ENCODE data around the gene CYTH4. TPM values are rescaled to one million over a fixed set of nuclear protein-coding genes. Genes with fewer than 3 reads are reported as not detected.

Gene CYTH4
- total RNA-seq, 2 experiments from 2014 or later, result 97.8 to 123 TPM

DNA sequence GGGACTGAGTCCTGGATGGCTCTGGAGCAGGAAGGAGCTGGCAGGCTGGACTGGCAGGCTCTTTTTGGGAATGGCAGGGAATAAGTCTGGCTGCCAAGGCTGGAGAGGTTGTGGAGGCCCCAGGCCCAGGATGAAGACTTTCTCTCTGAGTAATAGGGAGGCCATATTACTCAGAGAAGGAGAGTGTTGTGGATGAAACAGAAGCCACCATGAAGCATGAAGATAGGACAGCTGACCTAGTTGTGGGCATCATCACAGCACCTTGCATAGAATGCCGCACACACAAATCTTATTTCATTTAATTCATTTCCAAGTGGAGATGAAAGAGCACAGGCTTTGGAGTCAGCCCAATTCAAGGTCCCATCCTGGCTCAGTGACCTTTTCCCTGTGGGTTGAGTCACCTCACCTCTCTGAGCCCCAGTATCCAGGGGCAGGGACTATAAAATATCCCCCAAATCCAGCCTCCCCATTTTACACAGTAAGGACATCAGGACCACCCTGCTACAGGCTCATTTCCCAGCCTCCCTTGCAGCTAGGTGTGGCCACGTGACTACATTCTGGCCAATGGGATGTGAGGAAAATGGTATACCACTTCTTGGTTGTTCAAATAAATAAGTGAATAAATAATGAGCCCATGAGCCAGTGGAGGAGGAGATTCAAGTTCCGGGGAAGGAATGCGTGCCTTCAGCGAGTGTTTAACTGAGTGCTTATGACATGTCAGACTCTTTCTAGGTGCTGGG lies 9.4 kb downstream of the CYTH4 start:
- Mint-ChIP-seq H3K9me3 (ENCODE audit: low read depth) (no peaks in the 10 kb centered on the region), H3K4me1 (peaks cover 62% of the 10 kb centered on the region), H3K4me3 (no peak overlapping the region), H3K27ac (no peak overlapping the region), H3K27me3 (no peaks in the 10 kb centered on the region), H3K36me3 (peaks cover 76% of the 10 kb centered on the region)
- DNase-seq (no peak), ATAC-seq (no peak)
- CTCF ChIA-PET, result no interaction called here

DNA sequence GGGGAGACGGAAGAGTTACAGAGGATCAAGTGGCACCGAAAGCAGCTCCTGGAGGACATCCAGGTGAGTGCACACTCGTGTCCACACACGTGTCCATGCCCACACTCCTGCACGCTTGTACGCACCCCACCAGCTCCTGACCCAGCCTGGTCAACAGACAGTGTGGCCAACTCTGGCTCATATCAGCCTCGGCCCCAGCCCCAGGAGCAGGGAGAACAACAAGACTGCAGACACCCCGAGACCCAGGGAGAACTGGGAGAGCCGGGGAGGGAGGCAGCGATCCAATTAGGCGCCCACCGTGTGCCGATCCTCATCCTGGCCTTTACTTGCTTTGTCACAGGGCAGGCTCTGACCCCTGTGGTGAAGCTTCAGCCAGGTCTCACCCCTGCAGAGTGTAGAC lies 10.3 kb downstream of the CYTH4 start:
- Mint-ChIP-seq H3K9me3 (ENCODE audit: low read depth) (no peaks in the 10 kb centered on the region), H3K27me3 (no peaks in the 10 kb centered on the region), H3K36me3 (peaks cover 74% of the 10 kb centered on the region), H3K4me3 (no peak overlapping the region), H3K4me1 (peaks cover 57% of the 10 kb centered on the region), H3K27ac (no peak overlapping the region)
- ATAC-seq (no peak), DNase-seq (no peak)
- CTCF ChIA-PET, result no interaction called here

DNA sequence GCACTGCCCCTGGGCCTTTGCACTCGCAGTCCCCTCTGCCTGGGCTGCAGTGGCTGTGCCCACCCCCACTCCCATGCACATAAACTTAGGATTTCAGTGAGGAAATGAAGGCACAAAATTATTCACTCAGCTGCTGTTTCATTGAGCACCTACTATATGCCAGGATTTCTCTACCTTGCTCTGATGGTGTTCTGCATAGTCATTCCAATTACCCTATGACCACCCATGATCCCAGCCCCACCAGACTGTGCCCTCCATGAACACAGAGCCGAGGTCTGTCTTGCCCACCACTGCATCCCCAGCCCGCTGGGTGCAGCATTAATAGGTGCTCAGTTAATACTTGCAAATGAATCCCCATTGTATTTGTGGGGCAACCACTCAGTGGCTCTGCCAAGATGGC lies 10.9 kb downstream of the CYTH4 start:
- Mint-ChIP-seq H3K27me3 (no peaks in the 10 kb centered on the region), H3K9me3 (ENCODE audit: low read depth) (no peaks in the 10 kb centered on the region), H3K36me3 (peaks cover 72% of the 10 kb centered on the region), H3K27ac (no peak overlapping the region), H3K4me1 (peaks cover 56% of the 10 kb centered on the region), H3K4me3 (no peak overlapping the region)
- ATAC-seq (no peak), DNase-seq (no peak)
- CTCF ChIA-PET, result no interaction called here

DNA sequence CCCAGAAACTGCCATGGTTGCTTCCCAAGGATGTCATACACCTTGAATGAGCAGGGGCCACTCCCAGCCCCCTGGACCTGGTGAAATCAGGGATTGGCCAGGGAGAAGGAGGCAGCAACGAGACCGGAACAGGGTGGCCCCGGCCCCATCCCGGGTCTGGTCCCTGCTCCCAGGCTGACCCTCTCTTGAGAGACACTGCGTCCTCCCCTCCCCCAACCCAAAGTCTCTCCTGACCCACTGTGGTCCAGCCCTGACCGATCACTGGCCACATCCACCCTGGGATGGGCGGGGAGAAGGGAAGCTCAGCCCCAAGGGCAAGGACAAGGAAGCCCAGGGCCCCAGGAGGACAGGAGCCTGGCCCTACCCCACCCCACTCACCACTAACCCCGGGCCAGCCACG lies 12.4 kb downstream of the CYTH4 start:
- H3K4me3 Mint-ChIP-seq, result no peak overlapping the region
- CTCF ChIA-PET, result no interaction called here
- peaks cover 58% of the 10 kb centered on the region for H3K4me1 Mint-ChIP-seq
- H3K27ac Mint-ChIP-seq, result peak overlapping the region; percentile 57
- no peaks in the 10 kb centered on the region for H3K9me3 Mint-ChIP-seq (ENCODE audit: low read depth)
- no peaks in the 10 kb centered on the region for H3K27me3 Mint-ChIP-seq
- ATAC-seq (no peak), DNase-seq (no peak)
- peaks cover 67% of the 10 kb centered on the region for H3K36me3 Mint-ChIP-seq

DNA sequence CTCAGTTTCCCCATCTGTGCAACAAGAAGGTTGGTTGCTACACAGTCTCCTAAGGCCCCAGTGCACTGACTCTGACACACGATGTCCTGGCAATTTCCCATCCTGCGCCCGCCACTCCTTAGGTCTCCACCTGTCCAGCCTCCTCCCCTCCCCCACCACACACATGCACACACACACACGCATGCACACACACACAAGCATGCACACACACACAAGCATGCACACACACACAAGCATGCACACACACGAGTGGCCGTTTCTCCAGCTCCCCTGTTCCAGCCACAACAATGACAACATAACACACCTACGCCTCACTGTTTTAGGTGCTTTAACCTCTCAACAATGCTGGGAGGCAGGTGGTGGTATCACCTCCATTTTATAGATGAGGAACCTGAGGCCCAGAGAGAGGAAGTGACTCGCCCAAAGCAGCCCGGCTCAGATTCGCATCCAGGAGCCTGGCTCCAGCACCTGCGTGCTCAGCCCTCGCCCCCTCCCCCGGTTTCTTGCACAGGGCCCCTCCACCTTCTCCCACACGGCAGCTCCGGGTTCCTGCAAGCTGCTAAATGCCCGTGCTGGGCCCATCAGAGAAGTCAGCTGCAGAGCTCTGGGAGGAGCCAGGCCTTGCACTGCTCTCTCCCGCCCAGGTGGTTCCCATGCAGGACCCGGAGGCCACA lies 13.0 kb downstream of the CYTH4 start:
- no peak for ATAC-seq
- no peak overlapping the region for H3K4me3 Mint-ChIP-seq
- peaks cover 65% of the 10 kb centered on the region for H3K36me3 Mint-ChIP-seq
- CTCF ChIA-PET, result interaction anchor here (0.9 kb wide), 1 partner anchor 10 kb away, joined by 3 read pairs; no protein-coding TSS in a partner anchor
- peaks cover 59% of the 10 kb centered on the region for H3K4me1 Mint-ChIP-seq
- H3K27ac Mint-ChIP-seq, result peak overlapping the region; percentile 57
- no peaks in the 10 kb centered on the region for H3K9me3 Mint-ChIP-seq (ENCODE audit: low read depth)
- no peaks in the 10 kb centered on the region for H3K27me3 Mint-ChIP-seq
- DNase-seq, result no peak

DNA sequence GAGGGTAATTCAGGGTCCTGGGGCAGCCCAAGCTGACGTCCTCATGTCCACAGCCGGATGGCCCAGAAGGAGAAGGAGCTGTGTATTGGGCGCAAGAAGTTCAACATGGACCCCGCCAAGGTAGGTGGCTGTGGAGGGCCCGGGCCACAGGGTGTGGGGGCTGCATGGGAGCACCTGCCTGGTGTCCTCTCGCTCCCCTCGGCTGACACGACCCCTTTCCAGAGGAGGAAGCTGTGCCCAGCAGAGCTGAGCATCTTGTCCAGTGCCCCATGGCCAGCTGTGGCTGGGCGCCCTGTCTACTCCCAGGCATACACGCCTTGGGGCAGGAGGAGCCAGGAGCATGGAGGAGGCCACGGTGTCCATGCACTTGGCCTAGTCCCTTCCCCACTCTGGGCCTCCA lies 13.6 kb downstream of the CYTH4 start:
- peaks cover 60% of the 10 kb centered on the region for H3K4me1 Mint-ChIP-seq
- CTCF ChIA-PET, result interaction anchor here (0.9 kb wide), 1 partner anchor 10 kb away, joined by 3 read pairs; no protein-coding TSS in a partner anchor
- no peaks in the 10 kb centered on the region for H3K27me3 Mint-ChIP-seq
- H3K36me3 Mint-ChIP-seq, result peaks cover 61% of the 10 kb centered on the region
- DNase-seq (no peak), ATAC-seq (no peak)
- no peak overlapping the region for H3K4me3 Mint-ChIP-seq
- no peak overlapping the region for H3K27ac Mint-ChIP-seq
- H3K9me3 Mint-ChIP-seq (ENCODE audit: low read depth), result no peaks in the 10 kb centered on the region

DNA sequence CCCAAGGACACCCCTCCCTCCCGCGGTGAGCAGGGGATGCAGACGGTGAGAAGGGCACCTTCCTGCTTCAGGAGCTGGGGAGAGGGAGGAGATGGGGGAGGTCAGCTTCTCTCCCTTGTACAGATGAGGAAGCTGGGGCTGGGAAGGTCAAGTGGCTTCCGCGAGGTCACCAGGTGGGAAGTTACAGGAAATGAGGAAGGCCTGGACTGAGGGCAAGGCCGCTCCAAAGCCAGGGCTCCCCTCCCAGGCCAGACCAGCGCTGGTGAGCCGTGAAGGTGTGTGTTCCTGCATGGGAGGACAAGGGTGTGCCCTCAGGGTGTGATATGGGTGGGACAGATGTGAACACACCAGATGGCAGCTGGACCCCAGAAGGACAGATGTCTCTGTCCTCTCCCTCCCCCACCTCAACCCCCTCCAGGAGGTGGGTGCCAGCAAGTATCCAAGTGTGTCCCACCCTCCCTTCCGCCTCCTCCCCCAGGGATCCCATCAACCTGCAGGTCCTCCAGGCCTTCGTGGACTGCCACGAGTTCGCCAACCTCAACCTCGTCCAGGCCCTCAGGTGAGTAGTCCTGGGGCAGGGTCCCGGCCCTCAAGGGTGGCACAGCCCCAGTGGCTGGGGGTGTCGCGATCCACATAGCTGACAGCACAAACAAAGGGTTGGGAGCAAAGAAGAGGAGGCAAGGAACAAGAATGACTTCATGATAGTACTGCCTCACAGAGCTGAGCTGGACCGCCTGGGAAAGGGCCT lies 16.6 kb downstream of the CYTH4 start:
- ATAC-seq (no peak), DNase-seq (no peak)
- H3K9me3 Mint-ChIP-seq (ENCODE audit: low read depth), result no peaks in the 10 kb centered on the region
- CTCF ChIA-PET, result interaction anchor here (0.9 to 2.9 kb wide), 6 partner anchors 11 to 293 kb away, joined by 3 to 17 read pairs (median 7); partner anchors contain the start of gene CYTH4
- H3K4me3 Mint-ChIP-seq, result no peak overlapping the region
- peaks cover 77% of the 10 kb centered on the region for H3K4me1 Mint-ChIP-seq
- no peaks in the 10 kb centered on the region for H3K27me3 Mint-ChIP-seq
- H3K27ac Mint-ChIP-seq, result peak overlapping the region; percentile 93
- H3K36me3 Mint-ChIP-seq, result peaks cover 61% of the 10 kb centered on the region

DNA sequence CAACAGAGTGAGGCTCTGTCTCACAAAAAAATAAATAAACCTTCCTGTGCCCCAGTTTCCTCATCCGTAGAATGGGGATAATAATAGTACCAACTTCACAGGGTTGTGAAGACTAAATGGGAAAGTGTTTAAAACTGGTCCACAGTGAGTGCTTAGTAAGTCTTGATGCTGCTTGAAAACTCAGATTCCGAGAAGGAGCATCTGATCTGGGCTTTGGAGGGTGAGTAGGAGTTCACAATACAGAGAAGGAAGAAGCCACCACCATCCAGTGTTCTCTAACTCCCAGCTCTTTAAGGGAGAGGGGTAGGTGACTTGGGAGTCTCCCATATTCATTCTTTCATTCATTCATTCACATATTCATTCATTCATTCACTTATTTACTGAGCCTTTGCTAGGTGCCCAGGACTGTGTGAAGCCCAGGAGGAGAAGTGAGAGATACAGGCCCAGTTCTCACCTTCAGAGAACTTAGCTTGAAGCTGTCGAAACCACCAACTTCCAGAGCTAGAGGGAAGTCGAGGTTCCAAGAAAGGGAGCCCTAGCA lies 17.7 kb downstream of the CYTH4 start:
- ATAC-seq, result no peak
- Mint-ChIP-seq H3K4me3 (peak overlapping the region; percentile 60), H3K4me1 (peaks cover 77% of the 10 kb centered on the region), H3K27me3 (no peaks in the 10 kb centered on the region), H3K9me3 (ENCODE audit: low read depth) (no peaks in the 10 kb centered on the region), H3K36me3 (peaks cover 61% of the 10 kb centered on the region), H3K27ac (peak overlapping the region; percentile 93)
- no peak for DNase-seq
- CTCF ChIA-PET, result interaction anchor here (0.7 to 2.9 kb wide), 10 partner anchors 10 to 292 kb away, joined by 3 to 17 read pairs (median 5); partner anchors contain the start of gene CYTH4

DNA sequence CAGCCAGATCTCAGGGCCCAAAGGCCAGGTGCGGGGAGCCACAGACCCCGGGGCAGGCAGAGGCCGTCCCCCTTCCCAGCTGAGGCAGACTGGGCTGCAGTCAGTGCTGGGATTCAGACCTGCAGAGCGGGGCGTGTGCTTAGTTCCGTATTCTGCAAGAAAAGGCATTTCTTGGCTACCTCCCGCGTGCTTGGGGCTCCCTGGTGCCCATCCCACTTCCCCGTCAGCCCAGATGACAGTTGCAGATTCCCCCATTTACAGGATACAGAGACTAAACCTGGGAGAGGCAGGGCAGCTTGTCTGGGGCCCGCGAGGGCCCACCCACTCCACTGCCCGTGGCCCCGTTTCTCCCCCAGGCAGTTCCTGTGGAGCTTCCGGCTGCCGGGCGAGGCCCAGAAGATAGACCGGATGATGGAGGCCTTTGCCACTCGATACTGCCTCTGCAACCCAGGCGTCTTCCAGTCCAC lies 18.3 kb downstream of the CYTH4 start:
- CTCF ChIA-PET, result interaction anchor here (0.7 to 2.9 kb wide), 10 partner anchors 10 to 292 kb away, joined by 3 to 17 read pairs (median 5); partner anchors contain the start of gene CYTH4
- ATAC-seq, result peak; percentile 63
- H3K4me1 Mint-ChIP-seq, result peaks cover 78% of the 10 kb centered on the region
- peak; percentile 71 for DNase-seq
- H3K9me3 Mint-ChIP-seq (ENCODE audit: low read depth), result no peaks in the 10 kb centered on the region
- peaks cover 63% of the 10 kb centered on the region for H3K36me3 Mint-ChIP-seq
- H3K4me3 Mint-ChIP-seq, result peak overlapping the region; percentile 60
- H3K27ac Mint-ChIP-seq, result peak overlapping the region; percentile 93
- no peaks in the 10 kb centered on the region for H3K27me3 Mint-ChIP-seq

DNA sequence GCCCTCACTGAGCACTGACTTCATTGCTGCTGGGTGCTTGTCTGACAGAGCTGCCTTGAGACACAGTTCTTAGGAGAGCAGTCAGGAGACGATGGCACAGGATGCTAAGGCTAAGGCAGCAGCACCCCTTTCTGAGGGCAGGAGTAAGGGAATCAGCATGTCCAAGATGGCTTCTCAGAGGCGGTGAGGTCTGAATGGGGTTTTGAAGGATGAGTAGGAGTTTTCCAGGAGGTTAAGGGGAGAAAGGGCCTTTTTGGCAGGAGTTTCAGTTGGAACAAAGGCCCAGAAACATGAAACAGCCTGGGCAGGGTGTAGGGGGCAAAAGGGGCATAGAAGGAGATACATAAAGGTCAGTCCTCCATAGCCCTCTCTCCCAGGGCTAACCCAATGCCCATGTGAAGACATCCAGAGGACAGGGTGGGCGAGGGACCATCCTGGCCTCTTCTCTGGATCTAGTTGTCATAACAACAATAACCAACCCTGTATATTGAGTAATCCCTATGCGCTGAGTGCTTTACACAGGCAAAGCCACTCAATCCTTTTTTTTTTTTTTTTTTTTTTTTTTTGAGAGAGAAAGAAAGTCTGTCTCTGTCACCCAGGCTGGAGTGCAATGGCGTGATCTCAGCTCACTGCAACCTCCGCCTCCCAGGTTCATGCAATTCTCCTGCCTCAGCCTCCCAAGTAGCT lies 19.0 kb downstream of the CYTH4 start:
- no peak for DNase-seq
- peak; percentile 1 for ATAC-seq
- H3K4me3 Mint-ChIP-seq, result peak overlapping the region; percentile 60
- H3K9me3 Mint-ChIP-seq (ENCODE audit: low read depth), result no peaks in the 10 kb centered on the region
- CTCF ChIA-PET, result interaction anchor here (0.7 to 2.9 kb wide), 7 partner anchors 9 to 157 kb away, joined by 3 to 17 read pairs (median 4); partner anchors contain the start of gene CYTH4
- H3K27me3 Mint-ChIP-seq, result no peaks in the 10 kb centered on the region
- H3K36me3 Mint-ChIP-seq, result peaks cover 69% of the 10 kb centered on the region
- H3K4me1 Mint-ChIP-seq, result peaks cover 85% of the 10 kb centered on the region
- peak overlapping the region; percentile 100 for H3K27ac Mint-ChIP-seq

DNA sequence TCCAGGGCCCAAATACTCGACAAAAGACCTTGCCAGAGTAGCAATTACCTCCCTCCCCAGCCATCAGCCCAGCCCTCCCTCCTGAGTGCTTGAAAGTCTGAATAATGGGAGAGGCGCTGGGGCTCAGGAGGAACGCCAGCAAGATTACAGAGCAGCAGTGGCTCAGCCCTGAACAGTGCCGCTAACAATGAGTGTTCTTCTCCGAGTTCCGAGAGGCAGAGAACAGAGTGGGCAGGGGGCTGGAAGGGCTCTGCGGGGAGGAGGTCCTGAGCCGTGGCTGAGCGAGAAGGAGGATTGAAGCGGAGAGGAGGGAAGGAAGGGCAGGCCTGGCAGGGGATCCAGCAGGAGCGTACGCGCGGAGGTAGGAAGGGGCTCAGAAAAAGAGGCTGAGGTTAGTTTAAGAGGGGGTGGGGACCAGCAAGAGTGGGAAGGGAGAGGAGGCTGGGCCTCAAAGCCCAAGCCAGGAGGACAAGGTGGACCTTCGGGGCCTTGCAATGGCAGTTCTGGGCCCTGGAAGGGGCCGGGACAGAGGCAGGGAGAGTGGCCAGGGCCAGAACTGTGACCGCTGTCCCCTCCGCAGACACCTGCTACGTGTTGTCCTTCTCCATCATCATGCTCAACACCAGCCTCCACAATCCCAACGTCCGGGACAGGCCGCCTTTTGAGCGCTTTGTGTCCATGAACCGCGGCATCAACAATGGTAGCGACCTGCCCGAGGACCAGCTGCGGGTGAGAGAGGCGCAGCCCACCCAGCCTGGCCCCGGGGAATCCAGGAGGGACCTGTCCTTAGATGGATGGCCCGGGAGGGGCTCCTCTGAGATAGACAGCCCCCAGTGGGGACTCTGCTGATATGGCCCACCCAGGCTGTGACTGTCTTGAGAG lies 20.6 kb downstream of the CYTH4 start:
- CTCF ChIA-PET, result interaction anchor here (1.0 to 2.9 kb wide), 5 partner anchors 12 to 73 kb away, joined by 3 to 12 read pairs (median 4); partner anchors contain the start of gene CYTH4
- Mint-ChIP-seq H3K4me3 (no peak overlapping the region), H3K27ac (peak overlapping the region; percentile 100), H3K27me3 (no peaks in the 10 kb centered on the region), H3K9me3 (ENCODE audit: low read depth) (no peaks in the 10 kb centered on the region), H3K4me1 (peaks cover 95% of the 10 kb centered on the region), H3K36me3 (peaks cover 68% of the 10 kb centered on the region)
- DNase-seq (no peak), ATAC-seq (no peak)
